ENCODE data around the gene SAC3D1.

DNA sequence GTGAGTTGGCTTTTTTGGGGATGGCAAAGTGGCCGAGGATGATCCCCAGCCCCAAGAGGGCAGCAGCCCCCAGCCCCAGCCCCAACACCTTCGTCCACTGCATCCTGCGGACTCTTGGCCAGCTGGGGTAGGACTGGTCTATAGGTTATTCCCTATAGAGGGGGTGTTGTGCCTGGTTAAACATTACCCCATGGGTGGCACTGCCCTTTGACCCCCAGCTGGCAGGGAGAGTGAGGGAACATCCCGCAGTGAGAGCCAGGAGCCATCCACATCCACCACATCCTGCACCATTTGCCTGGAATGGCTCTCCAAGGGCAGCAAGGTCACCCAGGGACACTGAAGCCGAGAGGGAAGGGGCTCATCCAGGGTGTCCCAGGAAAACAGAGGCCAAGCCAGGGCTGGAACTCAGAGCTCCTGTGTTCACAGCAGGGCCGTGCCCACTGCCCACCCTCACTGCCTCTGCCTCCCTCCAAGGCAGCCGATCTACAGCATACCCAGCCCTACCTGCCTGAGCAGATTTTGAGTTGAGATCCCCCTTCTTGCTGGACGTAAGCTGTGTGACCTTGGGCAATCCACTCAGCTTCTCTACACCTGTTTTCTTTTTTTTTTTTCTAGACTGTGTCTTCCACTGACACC, 17.5 kb downstream of the SAC3D1 start, which contains the start of gene NAALADL1:
- TF ChIP-seq EP300 (IDR thresholded peaks at IDR 0.05; ENCODE audit: borderline replicate concordance in 1 of 2, low read depth in 1 of 2, low read length in 1 of 2) (no peak), GABPA (IDR thresholded peaks at IDR 0.05; ENCODE audit: low read depth) (no peak), JUND (IDR thresholded peaks at IDR 0.05) (no peak), TEAD4 (IDR thresholded peaks at IDR 0.05; ENCODE audit: borderline replicate concordance, insufficient read depth) (no peak), TAF1 (IDR thresholded peaks at IDR 0.05; ENCODE audit: borderline replicate concordance, low read depth, low read length) (no peak), YY1 (IDR thresholded peaks at IDR 0.05; ENCODE audit: low read depth) (no peak), RCOR1 (IDR thresholded peaks at IDR 0.05; ENCODE audit: low read length) (no peak)
- TF ChIP-seq, protein P1, sequence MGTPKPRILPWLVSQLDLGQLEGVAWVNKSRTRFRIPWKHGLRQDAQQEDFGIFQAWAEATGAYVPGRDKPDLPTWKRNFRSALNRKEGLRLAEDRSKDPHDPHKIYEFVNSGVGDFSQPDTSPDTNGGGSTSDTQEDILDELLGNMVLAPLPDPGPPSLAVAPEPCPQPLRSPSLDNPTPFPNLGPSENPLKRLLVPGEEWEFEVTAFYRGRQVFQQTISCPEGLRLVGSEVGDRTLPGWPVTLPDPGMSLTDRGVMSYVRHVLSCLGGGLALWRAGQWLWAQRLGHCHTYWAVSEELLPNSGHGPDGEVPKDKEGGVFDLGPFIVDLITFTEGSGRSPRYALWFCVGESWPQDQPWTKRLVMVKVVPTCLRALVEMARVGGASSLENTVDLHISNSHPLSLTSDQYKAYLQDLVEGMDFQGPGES (IDR thresholded peaks at IDR 0.05; ENCODE audit: low read depth, low read length), result no peak
- TF ChIP-seq, protein P2, sequence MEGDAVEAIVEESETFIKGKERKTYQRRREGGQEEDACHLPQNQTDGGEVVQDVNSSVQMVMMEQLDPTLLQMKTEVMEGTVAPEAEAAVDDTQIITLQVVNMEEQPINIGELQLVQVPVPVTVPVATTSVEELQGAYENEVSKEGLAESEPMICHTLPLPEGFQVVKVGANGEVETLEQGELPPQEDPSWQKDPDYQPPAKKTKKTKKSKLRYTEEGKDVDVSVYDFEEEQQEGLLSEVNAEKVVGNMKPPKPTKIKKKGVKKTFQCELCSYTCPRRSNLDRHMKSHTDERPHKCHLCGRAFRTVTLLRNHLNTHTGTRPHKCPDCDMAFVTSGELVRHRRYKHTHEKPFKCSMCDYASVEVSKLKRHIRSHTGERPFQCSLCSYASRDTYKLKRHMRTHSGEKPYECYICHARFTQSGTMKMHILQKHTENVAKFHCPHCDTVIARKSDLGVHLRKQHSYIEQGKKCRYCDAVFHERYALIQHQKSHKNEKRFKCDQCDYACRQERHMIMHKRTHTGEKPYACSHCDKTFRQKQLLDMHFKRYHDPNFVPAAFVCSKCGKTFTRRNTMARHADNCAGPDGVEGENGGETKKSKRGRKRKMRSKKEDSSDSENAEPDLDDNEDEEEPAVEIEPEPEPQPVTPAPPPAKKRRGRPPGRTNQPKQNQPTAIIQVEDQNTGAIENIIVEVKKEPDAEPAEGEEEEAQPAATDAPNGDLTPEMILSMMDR (IDR thresholded peaks at IDR 0.05), result no peak
- TF ChIP-seq, protein P3, sequence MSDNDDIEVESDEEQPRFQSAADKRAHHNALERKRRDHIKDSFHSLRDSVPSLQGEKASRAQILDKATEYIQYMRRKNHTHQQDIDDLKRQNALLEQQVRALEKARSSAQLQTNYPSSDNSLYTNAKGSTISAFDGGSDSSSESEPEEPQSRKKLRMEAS (IDR thresholded peaks at IDR 0.05; ENCODE audit: low read depth), result no peak

All from SK-N-SH (cell line).